Colonic mucosa (tissue), 4 donors: ENCODE results near the gene ZNF407. TPM values are rescaled to one million over a fixed set of nuclear protein-coding genes. Genes with fewer than 3 reads are reported as not detected.

Experiments
- DNase-seq: peaks from one replicate; pipeline ENCODE4 v3.0.0-alpha.2; 2020
- H3K27ac ChIP-seq: fragments of 200-600 bp; one replicate; pipeline ENCODE4 v1.8.0; 2021
- H3K27me3 ChIP-seq: fragments of 200-600 bp; one replicate; pipeline ENCODE4 v1.8.0; 2021
- H3K36me3 ChIP-seq: fragments of 200-600 bp; one replicate; pipeline ENCODE4 v1.8.0; 2021
- H3K4me1 ChIP-seq: fragments of 200-600 bp; one replicate; pipeline ENCODE4 v1.8.0; 2021; ENCODE audit warnings: mild to moderate bottlenecking
- H3K4me3 ChIP-seq: fragments of 200-600 bp; one replicate; pipeline ENCODE4 v1.8.0; 2021
- H3K9ac ChIP-seq, 2 donors: one replicate each; pipeline ENCODE4 v1.7.0; 2013; ENCODE audit warnings: control low read depth in 2 of 2, low read depth in 2 of 2, low read length in 2 of 2
- H3K9me3 ChIP-seq: fragments of 200-600 bp; one replicate; pipeline ENCODE4 v1.8.0; 2021
- intact Hi-C: fragments of 100-400 bp; cut with DNase I; formaldehyde crosslinking; loops from one replicate; pipeline ENCODE4 v1.14.1; 2022
- total RNA-seq, 2 donors: library from RNA; stranded (reverse); fragmentation: NEBNext Ultra II Directional in 1 of 2; extraction: Animal tissue kit (Norgen Biotek cat#: 25700) in 1 of 2; gene quantifications; one replicate each; pipeline ENCODE4 v1.2.1, GENCODE V29; 2021
- TF ChIP-seq, protein P1 (sequence below): fragments of 200-600 bp; IDR thresholded peaks from one replicate; pipeline ENCODE4 v1.8.0; 2022; ENCODE audit warnings: antibody characterized with exemption, mild to moderate bottlenecking
- donor health status: healthy.
- donor health status: DM: no; HTN: no; CAD: no.
- donor health status: DM: no; HTN: no; CAD: no.

ZNF407 gene
- total RNA-seq, 2 donors from 2014 or later, result 8.1 to 13.1 TPM

DNA sequence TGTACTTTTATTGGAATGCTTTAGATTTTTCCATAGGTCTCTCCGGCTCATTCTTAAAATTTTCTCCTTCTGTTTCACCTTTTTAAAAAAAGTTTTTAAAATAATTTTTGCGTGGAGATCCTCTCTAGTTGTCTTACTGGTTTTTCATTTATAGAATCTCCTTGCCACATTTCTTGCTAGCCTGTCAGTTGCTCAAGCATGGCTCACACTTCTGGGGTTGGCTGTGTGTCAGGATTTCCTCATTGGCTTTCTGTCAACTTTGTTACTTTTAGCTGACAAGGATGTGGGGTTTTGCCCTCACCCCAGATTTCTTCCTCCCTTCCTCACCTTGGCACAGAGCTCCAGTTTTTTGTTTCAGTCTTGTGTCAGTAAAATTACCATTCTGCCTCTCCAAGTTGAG lies 124.6 kb downstream of the ZNF407 start:
- Histone ChIP-seq H3K9ac (no peak overlapping the region), H3K36me3 (no peaks in the 10 kb centered on the region), H3K27ac (no peak overlapping the region), H3K4me3 (no peak overlapping the region), H3K27me3 (no peaks in the 10 kb centered on the region), H3K4me1 (no peaks in the 10 kb centered on the region), H3K9me3 (no peaks in the 10 kb centered on the region)
- intact Hi-C loops, result no loop called here
- no peak for DNase-seq
- TF ChIP-seq, protein P1, sequence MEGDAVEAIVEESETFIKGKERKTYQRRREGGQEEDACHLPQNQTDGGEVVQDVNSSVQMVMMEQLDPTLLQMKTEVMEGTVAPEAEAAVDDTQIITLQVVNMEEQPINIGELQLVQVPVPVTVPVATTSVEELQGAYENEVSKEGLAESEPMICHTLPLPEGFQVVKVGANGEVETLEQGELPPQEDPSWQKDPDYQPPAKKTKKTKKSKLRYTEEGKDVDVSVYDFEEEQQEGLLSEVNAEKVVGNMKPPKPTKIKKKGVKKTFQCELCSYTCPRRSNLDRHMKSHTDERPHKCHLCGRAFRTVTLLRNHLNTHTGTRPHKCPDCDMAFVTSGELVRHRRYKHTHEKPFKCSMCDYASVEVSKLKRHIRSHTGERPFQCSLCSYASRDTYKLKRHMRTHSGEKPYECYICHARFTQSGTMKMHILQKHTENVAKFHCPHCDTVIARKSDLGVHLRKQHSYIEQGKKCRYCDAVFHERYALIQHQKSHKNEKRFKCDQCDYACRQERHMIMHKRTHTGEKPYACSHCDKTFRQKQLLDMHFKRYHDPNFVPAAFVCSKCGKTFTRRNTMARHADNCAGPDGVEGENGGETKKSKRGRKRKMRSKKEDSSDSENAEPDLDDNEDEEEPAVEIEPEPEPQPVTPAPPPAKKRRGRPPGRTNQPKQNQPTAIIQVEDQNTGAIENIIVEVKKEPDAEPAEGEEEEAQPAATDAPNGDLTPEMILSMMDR, result no peak

DNA sequence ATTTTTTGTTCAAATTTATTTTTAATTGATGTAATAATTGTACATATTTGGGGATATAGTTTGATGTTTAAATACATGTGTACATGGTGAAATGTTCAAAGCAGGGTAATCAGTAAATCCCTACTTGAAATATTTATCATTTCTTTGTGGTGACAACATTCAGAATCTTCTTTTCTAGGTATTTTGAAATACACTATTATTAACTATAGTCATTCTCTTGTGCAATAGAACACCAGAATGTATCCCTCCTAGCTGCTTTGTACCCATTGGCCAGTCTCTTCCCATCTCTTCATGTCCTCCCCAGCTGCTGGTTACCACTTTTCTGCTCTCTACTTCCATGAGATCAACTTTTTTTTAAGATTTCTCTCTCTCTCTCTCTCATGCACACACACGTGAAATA lies 126.5 kb downstream of the ZNF407 start:
- TF ChIP-seq, protein P1, result no peak
- Histone ChIP-seq H3K9ac (no peak overlapping the region), H3K9me3 (no peaks in the 10 kb centered on the region), H3K36me3 (no peaks in the 10 kb centered on the region), H3K4me1 (no peaks in the 10 kb centered on the region), H3K4me3 (no peak overlapping the region), H3K27ac (no peak overlapping the region), H3K27me3 (no peaks in the 10 kb centered on the region)
- intact Hi-C loops, result no loop called here
- no peak for DNase-seq

DNA sequence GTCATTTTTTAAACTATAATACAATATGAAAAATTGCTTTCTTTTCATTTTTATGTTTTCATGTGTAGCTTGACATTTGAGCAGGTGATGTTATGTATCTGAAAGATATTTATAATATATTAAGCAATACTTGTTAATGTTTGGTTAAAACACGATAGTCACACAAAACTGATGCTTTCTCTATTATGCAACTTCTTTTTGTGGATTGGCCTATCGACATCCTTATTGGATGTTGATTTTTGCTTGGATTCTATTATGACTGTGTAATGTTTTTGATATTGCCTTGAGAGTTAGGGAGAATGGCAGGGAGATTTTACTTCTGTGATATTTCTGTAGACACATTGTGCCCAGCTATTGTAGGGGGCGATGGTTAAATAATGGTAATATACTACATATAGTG lies 128.0 kb downstream of the ZNF407 start:
- intact Hi-C loops, result no loop called here
- TF ChIP-seq, protein P1, result no peak

GRCh38 chr18:74728586-74728985 lies 130.9 kb downstream of the ZNF407 start:
- H3K36me3 ChIP-seq, result no peaks in the 10 kb centered on the region
- no peaks in the 10 kb centered on the region for H3K4me1 ChIP-seq
- TF ChIP-seq, protein P1, result no peak
- no peaks in the 10 kb centered on the region for H3K27me3 ChIP-seq
- H3K9me3 ChIP-seq, result no peaks in the 10 kb centered on the region
- no peak overlapping the region for H3K4me3 ChIP-seq
- no peak for DNase-seq
- no peak overlapping the region for H3K9ac ChIP-seq
- H3K27ac ChIP-seq, result no peak overlapping the region
- intact Hi-C loops, result no loop called here

More for the DNA sequence above, 128.0 kb downstream of the ZNF407 start:
- DNase-seq, result no peak
- Histone ChIP-seq H3K36me3 (no peaks in the 10 kb centered on the region), H3K27me3 (no peaks in the 10 kb centered on the region), H3K4me1 (no peaks in the 10 kb centered on the region), H3K27ac (no peak overlapping the region), H3K4me3 (no peak overlapping the region), H3K9me3 (no peaks in the 10 kb centered on the region), H3K9ac (no peak overlapping the region)

- no peak overlapping the region for H3K9ac ChIP-seq
- H3K4me3 ChIP-seq, result no peak overlapping the region
- no peak overlapping the region for H3K27ac ChIP-seq
- no peak for DNase-seq
- no peaks in the 10 kb centered on the region for H3K9me3 ChIP-seq
- TF ChIP-seq, protein P1, result no peak
- no peaks in the 10 kb centered on the region for H3K27me3 ChIP-seq
- no peaks in the 10 kb centered on the region for H3K4me1 ChIP-seq
- intact Hi-C loops, result no loop called here
- no peaks in the 10 kb centered on the region for H3K36me3 ChIP-seq
Measured at GRCh38 chr18:74731097-74731496, 133.4 kb downstream of the ZNF407 start.

DNA sequence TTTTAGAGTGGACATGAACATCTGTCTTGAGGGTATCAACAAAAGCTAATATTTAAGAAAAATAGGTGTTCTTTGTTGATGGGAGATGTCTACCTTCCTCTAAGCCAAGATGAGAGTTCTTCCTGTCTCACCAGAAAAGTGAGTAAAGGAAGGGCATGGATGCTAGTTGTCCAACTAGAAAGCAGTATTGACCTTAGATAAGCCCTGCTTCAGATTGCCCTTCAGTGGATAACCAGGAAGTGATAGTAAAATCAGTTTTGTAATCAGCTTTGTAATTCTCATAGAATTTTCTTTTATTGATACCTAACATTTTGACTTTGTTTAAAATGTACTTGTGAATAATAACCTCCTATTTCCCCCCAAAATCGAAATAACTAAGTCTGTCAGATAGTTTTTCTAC lies 134.7 kb downstream of the ZNF407 start:
- H3K27ac ChIP-seq, result no peak overlapping the region
- intact Hi-C loops, result no loop called here
- no peaks in the 10 kb centered on the region for H3K9me3 ChIP-seq
- no peak overlapping the region for H3K4me3 ChIP-seq
- H3K36me3 ChIP-seq, result no peaks in the 10 kb centered on the region
- H3K4me1 ChIP-seq, result no peaks in the 10 kb centered on the region
- no peaks in the 10 kb centered on the region for H3K27me3 ChIP-seq
- TF ChIP-seq, protein P1, result no peak
- no peak overlapping the region for H3K9ac ChIP-seq
- DNase-seq, result no peak
